ENCODE data around the gene DNAH14.

GRCh38 chr1:225389843-225390242 lies 460.4 kb downstream of the DNAH14 start:
- TF ChIP-seq REST (IDR thresholded peaks at IDR 0.05; ENCODE audit: low read depth) (no peak), TEAD4 (IDR thresholded peaks at IDR 0.05) (no peak), EP300 (IDR thresholded peaks at IDR 0.05; ENCODE audit: borderline replicate concordance) (no peak), ZBTB7A (IDR thresholded peaks at IDR 0.05; ENCODE audit: low read depth) (no peak), EGR1 (IDR thresholded peaks at IDR 0.05) (no peak), CEBPB (IDR thresholded peaks at IDR 0.05) (no peak)

All from Ishikawa (cell line).